ENCODE measurements around the gene LHX3.

DNA sequence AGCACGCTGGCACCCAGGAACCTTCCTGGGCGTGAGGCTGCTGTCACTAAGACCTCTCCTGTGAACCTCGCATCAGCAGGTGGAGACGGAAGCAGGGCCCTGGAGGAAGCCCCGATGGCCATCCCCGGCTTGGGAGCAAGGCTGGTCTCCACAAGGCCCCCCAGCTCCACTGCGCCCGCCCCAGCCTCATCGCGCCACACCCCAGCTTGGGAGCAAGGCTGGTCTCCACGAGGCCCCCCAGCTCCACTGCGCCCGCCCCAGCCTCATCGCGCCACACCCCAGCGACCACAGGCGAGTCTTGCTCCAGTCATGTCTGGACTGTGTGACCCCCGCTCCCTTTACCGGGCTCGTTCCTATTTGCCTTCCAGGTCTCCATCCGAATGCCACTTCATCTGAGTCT is 29.7 kb upstream of the LHX3 start:
- TF ChIP-seq SNAI2 (CRISPR knock-in tag; IDR thresholded peaks at IDR 0.05), result no peak
- TF ChIP-seq PATZ1 (CRISPR knock-in tag; IDR thresholded peaks at IDR 0.05; ENCODE audit: borderline replicate concordance), result no peak
- TF ChIP-seq CREB5 (CRISPR knock-in tag; IDR thresholded peaks at IDR 0.05; ENCODE audit: low read depth), result no peak
- no peak for TF ChIP-seq ARNTL (CRISPR knock-in tag; IDR thresholded peaks at IDR 0.05; ENCODE audit: borderline replicate concordance, low read depth)
- no peak for TF ChIP-seq PPARA (CRISPR knock-in tag; IDR thresholded peaks at IDR 0.05; ENCODE audit: borderline replicate concordance)
- TF ChIP-seq ZNF70 (CRISPR knock-in tag; IDR thresholded peaks at IDR 0.05), result no peak
- no peak for TF ChIP-seq ISL1 (CRISPR knock-in tag; IDR thresholded peaks at IDR 0.05)
- no peak for TF ChIP-seq TCF4 (CRISPR knock-in tag; IDR thresholded peaks at IDR 0.05; ENCODE audit: borderline replicate concordance)
- TF ChIP-seq ZFP30 (CRISPR knock-in tag; IDR thresholded peaks at IDR 0.05), result no peak
- TF ChIP-seq GLIS3 (CRISPR knock-in tag; IDR thresholded peaks at IDR 0.05), result no peak
- no peak for TF ChIP-seq ZC3H10 (CRISPR knock-in tag; IDR thresholded peaks at IDR 0.05)
- no peak for TF ChIP-seq OSR1 (CRISPR knock-in tag; IDR thresholded peaks at IDR 0.05)
- TF ChIP-seq, protein P1, sequence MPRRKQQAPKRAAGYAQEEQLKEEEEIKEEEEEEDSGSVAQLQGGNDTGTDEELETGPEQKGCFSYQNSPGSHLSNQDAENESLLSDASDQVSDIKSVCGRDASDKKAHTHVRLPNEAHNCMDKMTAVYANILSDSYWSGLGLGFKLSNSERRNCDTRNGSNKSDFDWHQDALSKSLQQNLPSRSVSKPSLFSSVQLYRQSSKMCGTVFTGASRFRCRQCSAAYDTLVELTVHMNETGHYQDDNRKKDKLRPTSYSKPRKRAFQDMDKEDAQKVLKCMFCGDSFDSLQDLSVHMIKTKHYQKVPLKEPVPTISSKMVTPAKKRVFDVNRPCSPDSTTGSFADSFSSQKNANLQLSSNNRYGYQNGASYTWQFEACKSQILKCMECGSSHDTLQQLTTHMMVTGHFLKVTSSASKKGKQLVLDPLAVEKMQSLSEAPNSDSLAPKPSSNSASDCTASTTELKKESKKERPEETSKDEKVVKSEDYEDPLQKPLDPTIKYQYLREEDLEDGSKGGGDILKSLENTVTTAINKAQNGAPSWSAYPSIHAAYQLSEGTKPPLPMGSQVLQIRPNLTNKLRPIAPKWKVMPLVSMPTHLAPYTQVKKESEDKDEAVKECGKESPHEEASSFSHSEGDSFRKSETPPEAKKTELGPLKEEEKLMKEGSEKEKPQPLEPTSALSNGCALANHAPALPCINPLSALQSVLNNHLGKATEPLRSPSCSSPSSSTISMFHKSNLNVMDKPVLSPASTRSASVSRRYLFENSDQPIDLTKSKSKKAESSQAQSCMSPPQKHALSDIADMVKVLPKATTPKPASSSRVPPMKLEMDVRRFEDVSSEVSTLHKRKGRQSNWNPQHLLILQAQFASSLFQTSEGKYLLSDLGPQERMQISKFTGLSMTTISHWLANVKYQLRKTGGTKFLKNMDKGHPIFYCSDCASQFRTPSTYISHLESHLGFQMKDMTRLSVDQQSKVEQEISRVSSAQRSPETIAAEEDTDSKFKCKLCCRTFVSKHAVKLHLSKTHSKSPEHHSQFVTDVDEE (CRISPR knock-in tag; IDR thresholded peaks at IDR 0.05), result no peak
- no peak for TF ChIP-seq ZFP3 (CRISPR knock-in tag; IDR thresholded peaks at IDR 0.05)
